Measurements from ENCODE around the gene ANK3. TPM values are rescaled to one million over a fixed set of nuclear protein-coding genes. Genes with fewer than 3 reads are reported as not detected.

Gene ANK3
- polyA plus RNA-seq, 3 donors = not detected

- no peak overlapping the region for H3K9ac ChIP-seq (ENCODE audit: insufficient read depth, low read length, poor library complexity, severe bottlenecking)
- Mint-ChIP-seq H3K4me3 (no peak overlapping the region), H3K27me3 (ENCODE audit: low read depth in 3 of 3) (peaks cover 0 to 3% (median 1%) of the 10 kb centered on the region in 3 donors), H3K27ac (no peak overlapping the region), H3K9me3 (no peaks in the 10 kb centered on the region), H3K4me1 (no peaks in the 10 kb centered on the region), H3K36me3 (no peaks in the 10 kb centered on the region)
- H3K4me2 ChIP-seq (replicated peaks; ENCODE audit: extremely low read depth, low read length, poor library complexity, severe bottlenecking) = no peak overlapping the region
- H3K27ac ChIP-seq (ENCODE audit: low read depth in 1 of 2, low read length in 2 of 2) = no peak overlapping the region
- no peaks in the 10 kb centered on the region for H3K9me3 ChIP-seq (replicated peaks in 1 of 2; ENCODE audit: control insufficient read depth in 1 of 2, insufficient read depth in 1 of 2, low read length in 2 of 2)
- no peak overlapping the region for H2AFZ ChIP-seq (ENCODE audit: insufficient read depth, low read depth, low read length, poor library complexity, severe bottlenecking)
- DNase-seq = no peak
- intact Hi-C loops (cut with micrococcal nuclease) = no loop called here
- H3K4me3 ChIP-seq (replicated peaks in 1 of 3; ENCODE audit: low read depth in 2 of 3, low read length in 3 of 3) = no peak overlapping the region
- H3K27me3 ChIP-seq (ENCODE audit: control insufficient read depth in 2 of 2, insufficient read depth in 2 of 2, low read length in 2 of 2) = no peaks in the 10 kb centered on the region
- no peaks in the 10 kb centered on the region for H3K36me3 ChIP-seq (replicated peaks in 1 of 2; ENCODE audit: control insufficient read depth in 1 of 2, insufficient read depth in 2 of 2, low read length in 2 of 2)
- WGBS (ENCODE audit: insufficient coverage) = no CpG with 5 or more reads among the region's 2 CpGs
- TF ChIP-seq, protein P1, sequence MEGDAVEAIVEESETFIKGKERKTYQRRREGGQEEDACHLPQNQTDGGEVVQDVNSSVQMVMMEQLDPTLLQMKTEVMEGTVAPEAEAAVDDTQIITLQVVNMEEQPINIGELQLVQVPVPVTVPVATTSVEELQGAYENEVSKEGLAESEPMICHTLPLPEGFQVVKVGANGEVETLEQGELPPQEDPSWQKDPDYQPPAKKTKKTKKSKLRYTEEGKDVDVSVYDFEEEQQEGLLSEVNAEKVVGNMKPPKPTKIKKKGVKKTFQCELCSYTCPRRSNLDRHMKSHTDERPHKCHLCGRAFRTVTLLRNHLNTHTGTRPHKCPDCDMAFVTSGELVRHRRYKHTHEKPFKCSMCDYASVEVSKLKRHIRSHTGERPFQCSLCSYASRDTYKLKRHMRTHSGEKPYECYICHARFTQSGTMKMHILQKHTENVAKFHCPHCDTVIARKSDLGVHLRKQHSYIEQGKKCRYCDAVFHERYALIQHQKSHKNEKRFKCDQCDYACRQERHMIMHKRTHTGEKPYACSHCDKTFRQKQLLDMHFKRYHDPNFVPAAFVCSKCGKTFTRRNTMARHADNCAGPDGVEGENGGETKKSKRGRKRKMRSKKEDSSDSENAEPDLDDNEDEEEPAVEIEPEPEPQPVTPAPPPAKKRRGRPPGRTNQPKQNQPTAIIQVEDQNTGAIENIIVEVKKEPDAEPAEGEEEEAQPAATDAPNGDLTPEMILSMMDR (IDR thresholded peaks at IDR 0.05) = no peak
- H3K4me1 ChIP-seq (ENCODE audit: control insufficient read depth in 1 of 2, insufficient read depth in 2 of 2, low read length in 2 of 2) = no peaks in the 10 kb centered on the region
- H4K20me1 ChIP-seq (ENCODE audit: insufficient read depth, low read length) = no peaks in the 10 kb centered on the region
- H3K79me2 ChIP-seq (ENCODE audit: insufficient read depth, low read length) = no peaks in the 10 kb centered on the region
These were observed 23.8 kb upstream of the ANK3 start for GRCh38 chr10:60413306-60414012.

DNA sequence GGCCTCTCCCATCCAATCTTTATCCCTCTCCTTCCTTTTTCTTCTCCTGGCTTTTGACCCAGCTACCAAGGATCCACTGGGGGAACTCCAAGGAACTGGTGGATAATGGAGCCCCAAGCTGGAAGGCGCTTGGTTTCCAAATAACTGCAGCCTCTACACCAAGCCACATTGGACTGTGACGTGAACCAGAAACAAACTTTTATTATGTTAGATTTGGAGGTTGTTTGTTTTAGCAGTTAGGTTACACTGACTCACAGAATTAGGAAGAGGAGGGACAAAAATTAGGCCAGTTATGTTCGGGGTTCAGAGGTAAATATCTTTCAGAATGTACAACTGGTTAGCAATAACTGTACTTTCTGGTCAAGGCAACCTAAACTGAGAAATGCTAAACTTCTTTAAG lies 21.3 kb upstream of the ANK3 start:
- no CpG with 5 or more reads among the region's 3 CpGs for WGBS (ENCODE audit: insufficient coverage)
- H3K9me3 ChIP-seq (replicated peaks in 1 of 2; ENCODE audit: control insufficient read depth in 1 of 2, insufficient read depth in 1 of 2, low read length in 2 of 2) = no peaks in the 10 kb centered on the region
- H3K27ac Mint-ChIP-seq = no peak overlapping the region
- H3K4me1 ChIP-seq (ENCODE audit: control insufficient read depth in 1 of 2, insufficient read depth in 2 of 2, low read length in 2 of 2) = no peaks in the 10 kb centered on the region
- H3K27me3 ChIP-seq (ENCODE audit: control insufficient read depth in 2 of 2, insufficient read depth in 2 of 2, low read length in 2 of 2) = no peaks in the 10 kb centered on the region
- no peaks in the 10 kb centered on the region for H3K9me3 Mint-ChIP-seq
- H3K4me2 ChIP-seq (replicated peaks; ENCODE audit: extremely low read depth, low read length, poor library complexity, severe bottlenecking) = no peak overlapping the region
- no peaks in the 10 kb centered on the region for H3K36me3 Mint-ChIP-seq
- H3K27me3 Mint-ChIP-seq (ENCODE audit: low read depth in 3 of 3) = peaks cover 0 to 3% (median 1%) of the 10 kb centered on the region in 3 donors
- no peak for DNase-seq
- TF ChIP-seq, protein P1 (IDR thresholded peaks at IDR 0.05) = no peak
- H3K79me2 ChIP-seq (ENCODE audit: insufficient read depth, low read length) = no peaks in the 10 kb centered on the region
- no peaks in the 10 kb centered on the region for H3K4me1 Mint-ChIP-seq
- no peak overlapping the region for H2AFZ ChIP-seq (ENCODE audit: insufficient read depth, low read depth, low read length, poor library complexity, severe bottlenecking)
- no peak overlapping the region for H3K27ac ChIP-seq (ENCODE audit: low read depth in 1 of 2, low read length in 2 of 2)
- no peak overlapping the region for H3K4me3 Mint-ChIP-seq
- H3K36me3 ChIP-seq (replicated peaks in 1 of 2; ENCODE audit: control insufficient read depth in 1 of 2, insufficient read depth in 2 of 2, low read length in 2 of 2) = no peaks in the 10 kb centered on the region
- intact Hi-C loops (cut with micrococcal nuclease) = no loop called here
- H3K9ac ChIP-seq (ENCODE audit: insufficient read depth, low read length, poor library complexity, severe bottlenecking) = no peak overlapping the region
- no peak overlapping the region for H3K4me3 ChIP-seq (replicated peaks in 1 of 3; ENCODE audit: low read depth in 2 of 3, low read length in 3 of 3)
- H4K20me1 ChIP-seq (ENCODE audit: insufficient read depth, low read length) = no peaks in the 10 kb centered on the region

All from CD14-positive monocyte (primary cell).